ENCODE results near the gene P2RX1. TPM values are rescaled to one million over a fixed set of nuclear protein-coding genes. Genes with fewer than 3 reads are reported as not detected.
"Not testable (repeated sequence)": the region's sequence is repeated elsewhere in the genome, so short reads cannot be mapped to it uniquely, and the experiment has no call there.

Gene P2RX1
- total and polyA plus RNA-seq, 2 donors, result 3.6 to 6.0 TPM

DNA sequence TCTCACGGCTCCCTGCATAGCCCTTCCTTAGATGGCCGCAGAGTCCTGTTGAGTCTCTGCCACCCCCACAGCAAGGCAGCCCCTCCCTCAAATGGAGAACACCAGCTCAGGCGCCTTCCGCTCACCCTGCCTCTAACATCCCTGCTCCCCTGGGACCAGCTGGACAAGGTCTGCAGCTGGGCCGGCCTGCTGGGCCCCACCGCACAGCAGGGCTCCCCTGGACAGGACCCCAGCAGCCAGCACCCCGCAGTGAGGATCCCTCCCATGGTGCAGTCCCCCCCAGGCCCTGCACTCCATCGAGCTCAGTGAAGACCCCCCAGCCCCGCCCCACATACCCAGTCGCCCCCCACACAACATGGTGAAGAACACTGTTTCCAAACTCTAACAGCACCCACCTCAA is 37.8 kb upstream of the P2RX1 start:
- Histone ChIP-seq H3K4me3 (ENCODE audit: low read length in 2 of 2) (no peak overlapping the region), H3K4me1 (ENCODE audit: control insufficient read depth in 2 of 2, insufficient read depth in 2 of 2, low read length in 2 of 2) (peaks cover 0 to 36% of the 10 kb centered on the region in 2 donors), H3K27me3 (ENCODE audit: control insufficient read depth in 2 of 2, insufficient read depth in 1 of 2, low read length in 1 of 2) (no peaks in the 10 kb centered on the region), H3K27ac (ENCODE audit: low read depth in 1 of 2, low read length in 1 of 2) (no peak overlapping the region), H3K36me3 (ENCODE audit: control insufficient read depth in 2 of 2, insufficient read depth in 2 of 2, low read length in 1 of 2) (peaks cover 85 to 86% of the 10 kb centered on the region in 2 donors), H3K9me3 (ENCODE audit: control insufficient read depth in 2 of 2, insufficient read depth in 1 of 2, low read length in 1 of 2) (peaks cover 0 to 2% of the 10 kb centered on the region in 2 donors)
- 98% methylated on average over 10 of the region's 10 CpGs for WGBS
- DNase-seq (ENCODE audit: low read depth in 6 of 9, low spot score in 9 of 9), result no peak

DNA sequence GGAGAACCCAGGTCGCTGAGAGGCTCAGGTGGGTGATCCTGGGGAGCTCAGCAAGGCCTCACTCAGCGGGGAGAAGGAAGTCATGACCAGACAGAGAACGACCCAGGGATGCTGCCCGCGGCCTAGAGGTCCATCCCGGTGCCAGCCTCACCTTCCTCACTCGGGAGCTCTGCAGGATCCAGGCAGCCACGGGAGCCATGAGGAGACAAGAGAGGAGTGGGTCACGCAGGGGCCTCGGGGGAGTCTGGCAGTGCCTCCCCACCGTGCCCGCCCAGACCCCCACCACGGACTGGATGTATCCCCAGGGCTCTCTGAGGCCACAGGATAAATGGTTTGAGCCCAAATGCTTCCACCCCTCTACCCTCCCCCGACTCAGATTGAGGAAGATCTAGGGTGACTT is 37.3 kb upstream of the P2RX1 start:
- peaks cover 88 to 90% of the 10 kb centered on the region in 2 donors for H3K36me3 ChIP-seq (ENCODE audit: control insufficient read depth in 2 of 2, insufficient read depth in 2 of 2, low read length in 1 of 2)
- H3K9me3 ChIP-seq (ENCODE audit: control insufficient read depth in 2 of 2, insufficient read depth in 1 of 2, low read length in 1 of 2), result peaks cover 0 to 2% of the 10 kb centered on the region in 2 donors
- no peak for DNase-seq (ENCODE audit: low read depth in 6 of 9, low spot score in 9 of 9)
- 99% methylated on average over 14 of the region's 14 CpGs for WGBS
- H3K4me3 ChIP-seq (ENCODE audit: low read length in 2 of 2), result no peak overlapping the region
- H3K4me1 ChIP-seq (ENCODE audit: control insufficient read depth in 2 of 2, insufficient read depth in 2 of 2, low read length in 2 of 2), result peaks cover 0 to 34% of the 10 kb centered on the region in 2 donors
- no peak overlapping the region for H3K27ac ChIP-seq (ENCODE audit: low read depth in 1 of 2, low read length in 1 of 2)
- H3K27me3 ChIP-seq (ENCODE audit: control insufficient read depth in 2 of 2, insufficient read depth in 1 of 2, low read length in 1 of 2), result no peaks in the 10 kb centered on the region

DNA sequence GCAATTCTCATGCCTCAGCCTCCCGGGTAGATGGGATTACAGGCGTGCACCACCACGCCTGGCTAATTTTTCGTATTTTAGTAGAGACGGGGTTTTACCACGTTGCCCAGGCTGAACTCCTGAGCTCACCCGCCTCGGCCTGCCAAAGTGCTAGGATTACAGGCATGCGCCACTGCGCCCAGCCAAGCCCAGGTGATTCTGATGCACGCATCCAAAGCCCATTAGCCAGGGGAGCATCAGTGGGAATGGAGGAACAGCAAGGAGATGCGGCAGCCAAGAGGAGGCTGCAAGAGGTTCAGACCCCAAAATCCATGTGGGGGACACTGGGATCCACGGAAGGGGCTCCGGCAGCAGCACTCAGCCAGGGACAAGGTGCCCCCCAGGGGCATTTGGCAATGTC is 35.9 kb upstream of the P2RX1 start:
- no peaks in the 10 kb centered on the region for H3K27me3 ChIP-seq (ENCODE audit: control insufficient read depth in 2 of 2, insufficient read depth in 1 of 2, low read length in 1 of 2)
- peaks cover 89 to 91% of the 10 kb centered on the region in 2 donors for H3K36me3 ChIP-seq (ENCODE audit: control insufficient read depth in 2 of 2, insufficient read depth in 2 of 2, low read length in 1 of 2)
- no peak overlapping the region for H3K4me3 ChIP-seq (ENCODE audit: low read length in 2 of 2)
- peaks cover 0 to 21% of the 10 kb centered on the region in 2 donors for H3K4me1 ChIP-seq (ENCODE audit: control insufficient read depth in 2 of 2, insufficient read depth in 2 of 2, low read length in 2 of 2)
- peaks cover 0 to 2% of the 10 kb centered on the region in 2 donors for H3K9me3 ChIP-seq (ENCODE audit: control insufficient read depth in 2 of 2, insufficient read depth in 1 of 2, low read length in 1 of 2)
- no peak overlapping the region for H3K27ac ChIP-seq (ENCODE audit: low read depth in 1 of 2, low read length in 1 of 2)
- WGBS, result 96% methylated on average over 14 of the region's 14 CpGs
- DNase-seq (ENCODE audit: low read depth in 6 of 9, low spot score in 9 of 9), result no peak

DNA sequence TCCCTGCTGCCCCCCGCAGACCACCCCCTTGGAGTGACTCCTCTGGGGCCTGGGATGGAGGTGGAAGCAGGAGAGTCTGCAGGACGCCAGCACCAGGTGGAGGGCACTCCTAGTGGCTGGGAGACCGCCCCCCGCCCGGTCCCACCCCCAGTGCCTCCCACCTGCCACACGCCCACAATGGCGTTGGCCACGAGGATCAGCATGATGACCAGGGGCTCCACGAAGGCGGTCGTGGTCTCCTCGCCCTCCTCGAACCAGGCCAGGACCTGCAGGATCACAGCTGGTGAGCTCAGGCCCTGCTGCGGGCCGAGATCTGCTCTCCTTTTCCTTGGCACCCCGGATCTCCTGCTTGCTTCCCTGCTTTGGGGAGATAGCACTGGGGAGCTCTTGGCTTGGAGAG is 35.2 kb upstream of the P2RX1 start:
- Histone ChIP-seq H3K36me3 (ENCODE audit: control insufficient read depth in 2 of 2, insufficient read depth in 2 of 2, low read length in 1 of 2) (peaks cover 89 to 91% of the 10 kb centered on the region in 2 donors), H3K9me3 (ENCODE audit: control insufficient read depth in 2 of 2, insufficient read depth in 1 of 2, low read length in 1 of 2) (no peaks in the 10 kb centered on the region), H3K4me3 (ENCODE audit: low read length in 2 of 2) (no peak overlapping the region), H3K27me3 (ENCODE audit: control insufficient read depth in 2 of 2, insufficient read depth in 1 of 2, low read length in 1 of 2) (no peaks in the 10 kb centered on the region), H3K27ac (ENCODE audit: low read depth in 1 of 2, low read length in 1 of 2) (no peak overlapping the region), H3K4me1 (ENCODE audit: control insufficient read depth in 2 of 2, insufficient read depth in 2 of 2, low read length in 2 of 2) (peaks cover 0 to 14% of the 10 kb centered on the region in 2 donors)
- WGBS, result 96% methylated on average over 16 of the region's 16 CpGs
- DNase-seq (ENCODE audit: low read depth in 6 of 9, low spot score in 9 of 9), result no peak

DNA sequence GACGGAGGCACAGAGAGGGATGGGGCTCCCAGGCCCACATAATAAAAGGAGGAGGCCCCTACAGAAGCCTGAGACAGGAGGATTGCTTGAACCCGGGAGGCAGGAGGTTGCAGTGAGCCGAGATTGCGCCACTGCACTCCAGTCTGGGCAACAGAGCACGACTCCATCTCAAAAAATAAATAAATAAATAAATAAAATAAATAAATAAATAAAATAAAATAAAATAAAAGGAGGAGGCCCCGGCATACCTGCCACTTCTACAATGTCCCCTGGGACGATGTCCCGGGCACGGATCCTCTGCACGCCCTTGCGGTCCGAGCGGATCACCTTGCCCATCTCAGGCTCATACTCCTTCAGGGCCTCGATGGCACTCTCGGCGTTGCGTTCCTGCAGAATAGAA is 34.7 kb upstream of the P2RX1 start:
- peaks cover 88 to 89% of the 10 kb centered on the region in 2 donors for H3K36me3 ChIP-seq (ENCODE audit: control insufficient read depth in 2 of 2, insufficient read depth in 2 of 2, low read length in 1 of 2)
- 98% methylated on average over 17 of the region's 17 CpGs for WGBS
- peaks cover 0 to 11% of the 10 kb centered on the region in 2 donors for H3K4me1 ChIP-seq (ENCODE audit: control insufficient read depth in 2 of 2, insufficient read depth in 2 of 2, low read length in 2 of 2)
- H3K27ac ChIP-seq (ENCODE audit: low read depth in 1 of 2, low read length in 1 of 2), result no peak overlapping the region
- H3K4me3 ChIP-seq (ENCODE audit: low read length in 2 of 2), result no peak overlapping the region
- no peaks in the 10 kb centered on the region for H3K9me3 ChIP-seq (ENCODE audit: control insufficient read depth in 2 of 2, insufficient read depth in 1 of 2, low read length in 1 of 2)
- H3K27me3 ChIP-seq (ENCODE audit: control insufficient read depth in 2 of 2, insufficient read depth in 1 of 2, low read length in 1 of 2), result no peaks in the 10 kb centered on the region
- no peak for DNase-seq (ENCODE audit: low read depth in 6 of 9, low spot score in 9 of 9)

DNA sequence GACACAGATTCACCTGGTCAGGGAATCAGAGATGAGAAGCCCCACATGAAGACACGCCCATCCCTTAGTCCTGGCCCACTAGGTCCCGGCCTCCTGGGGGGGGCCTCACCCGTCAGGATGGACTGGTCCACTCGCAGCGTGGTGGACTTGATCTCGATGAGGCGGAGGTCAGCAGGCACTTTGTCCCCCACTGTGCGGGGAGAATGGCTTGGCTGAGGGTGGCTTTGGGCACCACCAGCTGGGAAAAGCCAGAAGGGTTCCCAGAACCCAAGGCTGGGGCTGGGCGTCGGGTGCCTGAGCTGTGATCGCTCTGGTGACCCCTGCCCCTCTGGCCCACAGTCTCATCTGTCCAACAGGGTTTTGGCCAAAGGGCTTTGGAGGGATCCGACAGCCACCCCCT is 34.3 kb upstream of the P2RX1 start:
- peaks cover 0 to 9% of the 10 kb centered on the region in 2 donors for H3K4me1 ChIP-seq (ENCODE audit: control insufficient read depth in 2 of 2, insufficient read depth in 2 of 2, low read length in 2 of 2)
- H3K4me3 ChIP-seq (ENCODE audit: low read length in 2 of 2), result no peak overlapping the region
- H3K27ac ChIP-seq (ENCODE audit: low read depth in 1 of 2, low read length in 1 of 2), result no peak overlapping the region
- H3K27me3 ChIP-seq (ENCODE audit: control insufficient read depth in 2 of 2, insufficient read depth in 1 of 2, low read length in 1 of 2), result no peaks in the 10 kb centered on the region
- peaks cover 0 to 3% of the 10 kb centered on the region in 2 donors for H3K9me3 ChIP-seq (ENCODE audit: control insufficient read depth in 2 of 2, insufficient read depth in 1 of 2, low read length in 1 of 2)
- WGBS, result 97% methylated on average over 12 of the region's 12 CpGs
- no peak for DNase-seq (ENCODE audit: low read depth in 6 of 9, low spot score in 9 of 9)
- H3K36me3 ChIP-seq (ENCODE audit: control insufficient read depth in 2 of 2, insufficient read depth in 2 of 2, low read length in 1 of 2), result peaks cover 90 to 91% of the 10 kb centered on the region in 2 donors

DNA sequence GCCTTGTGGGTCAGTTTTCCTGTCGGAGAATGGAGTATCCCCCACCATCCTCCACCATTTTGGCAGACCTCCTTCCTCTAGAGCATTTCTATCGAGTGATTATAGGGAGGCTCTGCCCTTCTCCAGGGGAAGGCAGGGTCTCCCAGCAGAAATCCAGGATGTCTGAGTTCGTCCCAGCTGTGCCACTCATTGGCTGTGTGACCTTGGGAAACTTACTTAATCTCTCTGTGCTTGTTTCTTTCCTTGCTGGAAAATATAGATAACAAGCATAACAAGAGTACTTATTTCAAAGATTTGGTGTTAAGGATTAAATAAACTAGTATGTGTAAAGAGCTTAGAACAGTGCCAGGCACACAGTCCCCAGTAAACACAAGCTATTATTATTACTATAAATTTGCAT is 33.2 kb upstream of the P2RX1 start:
- 97% methylated on average over 3 of the region's 3 CpGs for WGBS
- H3K36me3 ChIP-seq (ENCODE audit: control insufficient read depth in 2 of 2, insufficient read depth in 2 of 2, low read length in 1 of 2), result peaks cover 90 to 91% of the 10 kb centered on the region in 2 donors

DNA sequence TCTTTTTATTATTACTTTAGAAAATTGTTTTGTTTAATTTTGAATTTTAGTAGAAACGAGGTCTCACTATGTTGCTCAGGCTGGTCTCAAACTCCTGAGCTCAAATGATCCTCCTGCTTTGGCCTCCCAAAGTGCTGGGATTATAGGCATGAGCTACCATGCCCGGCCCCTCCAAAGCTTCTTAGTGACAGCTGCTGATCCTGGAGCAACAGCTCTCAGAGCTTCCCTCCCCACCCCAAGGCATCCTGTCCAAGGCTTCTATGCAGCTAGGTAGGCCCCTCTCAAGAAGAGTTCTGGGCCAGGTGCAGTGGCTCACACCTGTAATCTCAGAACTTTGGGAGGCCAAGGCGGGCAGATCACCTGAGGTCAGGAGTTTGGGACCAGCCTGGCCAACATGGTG is 32.3 kb upstream of the P2RX1 start:
- H3K4me1 ChIP-seq (ENCODE audit: control insufficient read depth in 2 of 2, insufficient read depth in 2 of 2, low read length in 2 of 2); H3K27me3 ChIP-seq (ENCODE audit: control insufficient read depth in 2 of 2, insufficient read depth in 1 of 2, low read length in 1 of 2); H3K27ac ChIP-seq (ENCODE audit: low read depth in 1 of 2, low read length in 1 of 2); DNase-seq (ENCODE audit: low read depth in 6 of 9, low spot score in 9 of 9); H3K4me3 ChIP-seq (ENCODE audit: low read length in 2 of 2); H3K9me3 ChIP-seq (ENCODE audit: control insufficient read depth in 2 of 2, insufficient read depth in 1 of 2, low read length in 1 of 2): not testable (repeated sequence)
- 98% methylated on average over 3 of the region's 3 CpGs for WGBS
- H3K36me3 ChIP-seq (ENCODE audit: control insufficient read depth in 2 of 2, insufficient read depth in 2 of 2, low read length in 1 of 2), result peaks cover 92 to 94% of the 10 kb centered on the region in 2 donors

More for the DNA sequence above, 33.2 kb upstream of the P2RX1 start:
- no peak overlapping the region for H3K4me3 ChIP-seq (ENCODE audit: low read length in 2 of 2)
- no peaks in the 10 kb centered on the region for H3K4me1 ChIP-seq (ENCODE audit: control insufficient read depth in 2 of 2, insufficient read depth in 2 of 2, low read length in 2 of 2)
- no peaks in the 10 kb centered on the region for H3K27me3 ChIP-seq (ENCODE audit: control insufficient read depth in 2 of 2, insufficient read depth in 1 of 2, low read length in 1 of 2)
- no peak for DNase-seq (ENCODE audit: low read depth in 6 of 9, low spot score in 9 of 9)
- H3K9me3 ChIP-seq (ENCODE audit: control insufficient read depth in 2 of 2, insufficient read depth in 1 of 2, low read length in 1 of 2), result peaks cover 6 to 10% of the 10 kb centered on the region in 2 donors
- no peak overlapping the region for H3K27ac ChIP-seq (ENCODE audit: low read depth in 1 of 2, low read length in 1 of 2)

DNA sequence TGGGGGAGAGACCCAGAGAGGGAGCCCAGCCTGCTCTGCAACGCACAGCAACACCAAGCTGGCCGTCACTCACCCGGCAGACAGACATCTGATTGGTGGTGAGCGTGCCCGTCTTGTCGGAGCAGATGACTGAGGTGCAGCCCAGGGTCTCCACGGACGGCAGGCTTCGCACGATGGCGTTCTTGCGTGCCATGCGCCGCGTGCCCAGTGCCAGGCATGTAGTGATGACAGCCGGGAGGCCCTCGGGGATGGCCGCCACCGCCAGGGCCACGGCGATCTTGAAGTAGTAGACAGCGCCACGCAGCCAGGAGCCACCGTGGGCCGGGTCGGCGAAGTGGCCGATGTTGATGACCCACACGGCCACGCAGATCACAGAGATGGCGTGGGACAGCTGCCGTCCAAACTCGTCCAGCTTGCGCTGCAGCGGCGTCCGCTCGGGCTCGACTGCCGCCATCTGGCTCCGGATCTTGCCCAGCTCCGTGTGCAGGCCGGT is 31.1 kb upstream of the P2RX1 start:
- no peak for DNase-seq (ENCODE audit: low read depth in 6 of 9, low spot score in 9 of 9)
- H3K4me3 ChIP-seq (ENCODE audit: low read length in 2 of 2), result no peak overlapping the region
- H3K27me3 ChIP-seq (ENCODE audit: control insufficient read depth in 2 of 2, insufficient read depth in 1 of 2, low read length in 1 of 2), result no peaks in the 10 kb centered on the region
- 98% methylated on average over 43 of the region's 43 CpGs for WGBS
- H3K36me3 ChIP-seq (ENCODE audit: control insufficient read depth in 2 of 2, insufficient read depth in 2 of 2, low read length in 1 of 2), result peaks cover 92 to 96% of the 10 kb centered on the region in 2 donors
- H3K4me1 ChIP-seq (ENCODE audit: control insufficient read depth in 2 of 2, insufficient read depth in 2 of 2, low read length in 2 of 2), result no peaks in the 10 kb centered on the region
- peaks cover 6 to 10% of the 10 kb centered on the region in 2 donors for H3K9me3 ChIP-seq (ENCODE audit: control insufficient read depth in 2 of 2, insufficient read depth in 1 of 2, low read length in 1 of 2)
- no peak overlapping the region for H3K27ac ChIP-seq (ENCODE audit: low read depth in 1 of 2, low read length in 1 of 2)
